COLO829 (cell line): ENCODE measurements around the gene DCC.

Experiments used
- DNase-seq: peaks from one replicate; pipeline ENCODE4 v3.0.0; 2012; ENCODE audit warnings: low spot score

DCC gene

GRCh38 chr18:52605345-52605744 is 265.3 kb downstream of the DCC start:
- DNase-seq: no peak

- no peak for DNase-seq
Observed at GRCh38 chr18:52607985-52608384, 268.0 kb downstream of the DCC start.

DNA sequence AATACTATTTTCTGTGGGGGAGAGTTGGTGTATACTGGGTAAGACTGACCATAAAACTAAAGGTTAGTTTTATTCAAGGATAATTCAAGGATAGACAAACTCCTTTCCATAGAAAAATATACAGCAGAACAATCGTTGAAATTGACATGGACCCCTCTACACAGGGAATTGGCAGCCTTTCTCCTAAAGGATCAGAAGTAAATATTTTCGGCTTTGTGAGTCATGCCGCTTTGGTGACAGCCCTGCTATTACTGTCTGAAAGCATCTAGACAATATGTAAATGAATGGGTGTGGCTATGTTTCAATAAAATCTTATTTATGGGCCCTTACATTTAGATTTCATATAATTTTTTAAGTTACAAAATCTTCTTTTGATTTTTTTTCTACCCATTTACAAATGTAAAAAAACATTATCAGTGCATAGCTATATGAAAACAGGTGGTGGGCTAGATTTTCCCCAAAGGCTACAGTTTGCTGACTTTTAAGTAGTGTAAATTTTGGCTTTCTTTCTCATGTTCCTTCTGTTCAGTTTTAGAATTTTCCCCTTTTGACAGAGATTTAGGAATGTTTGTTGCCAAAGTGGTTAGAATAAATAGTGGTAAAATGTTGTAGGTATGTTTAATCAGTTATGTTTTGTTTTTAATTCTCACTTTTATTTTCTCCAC is 270.6 kb downstream of the DCC start:
- DNase-seq: no peak

DNA sequence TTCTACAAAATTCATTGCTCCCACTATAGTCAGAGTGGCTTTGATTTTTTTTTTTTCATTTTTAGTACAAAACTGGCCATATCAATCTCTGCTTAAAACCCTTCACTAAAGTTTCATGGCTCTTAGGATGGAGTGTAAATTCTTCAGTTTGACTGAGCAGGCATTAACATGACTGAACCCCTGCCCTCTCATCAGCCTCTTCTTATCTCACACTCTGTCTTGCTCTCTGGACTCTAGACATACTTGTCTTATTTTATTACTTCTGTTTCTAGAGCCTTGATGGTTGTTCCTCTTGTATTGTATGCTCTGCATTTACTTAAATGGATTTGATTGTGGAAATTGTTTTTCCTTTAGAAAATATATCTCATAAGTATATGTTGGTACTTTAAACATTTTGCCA is 272.4 kb downstream of the DCC start:
- no peak for DNase-seq

- no peak for DNase-seq
Observed at GRCh38 chr18:52615321-52615720, 275.3 kb downstream of the DCC start.

DNA sequence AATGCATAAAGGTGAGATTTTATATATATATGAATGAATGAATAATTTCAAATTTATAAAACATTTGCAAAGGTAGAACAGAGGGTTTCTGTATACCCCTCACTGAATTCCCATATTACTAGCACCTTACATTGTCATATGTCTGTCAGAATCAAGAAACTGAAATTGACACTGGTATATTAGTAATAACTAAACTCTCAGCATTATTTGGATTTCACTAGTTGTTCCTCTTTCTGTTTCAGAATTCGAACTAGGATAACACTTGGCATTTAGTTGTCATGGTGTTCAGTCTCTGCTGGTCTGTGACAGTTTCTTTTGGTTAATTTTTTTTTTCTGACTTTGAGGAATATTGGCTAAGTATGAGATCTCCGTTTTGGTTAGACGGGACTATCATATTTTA is 275.9 kb downstream of the DCC start:
- DNase-seq: no peak

DNA sequence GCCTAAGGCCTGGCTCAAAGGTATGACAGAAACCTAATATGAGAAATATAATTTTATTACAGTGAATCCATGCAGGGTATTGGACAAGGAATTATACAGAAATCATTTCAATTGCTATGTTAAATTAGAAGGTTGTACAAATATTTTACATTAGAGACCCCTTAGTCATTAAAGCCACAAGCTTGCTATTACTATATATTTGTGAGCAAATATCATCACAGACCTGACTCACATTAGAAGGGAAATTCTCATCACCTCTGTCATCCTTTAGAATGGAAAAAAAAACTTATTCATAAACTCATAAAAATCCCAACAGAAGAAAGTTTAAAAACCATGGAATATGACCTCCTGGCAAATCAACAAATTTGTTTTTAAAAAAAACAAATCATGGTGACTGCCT is 277.9 kb downstream of the DCC start:
- no peak for DNase-seq

DNA sequence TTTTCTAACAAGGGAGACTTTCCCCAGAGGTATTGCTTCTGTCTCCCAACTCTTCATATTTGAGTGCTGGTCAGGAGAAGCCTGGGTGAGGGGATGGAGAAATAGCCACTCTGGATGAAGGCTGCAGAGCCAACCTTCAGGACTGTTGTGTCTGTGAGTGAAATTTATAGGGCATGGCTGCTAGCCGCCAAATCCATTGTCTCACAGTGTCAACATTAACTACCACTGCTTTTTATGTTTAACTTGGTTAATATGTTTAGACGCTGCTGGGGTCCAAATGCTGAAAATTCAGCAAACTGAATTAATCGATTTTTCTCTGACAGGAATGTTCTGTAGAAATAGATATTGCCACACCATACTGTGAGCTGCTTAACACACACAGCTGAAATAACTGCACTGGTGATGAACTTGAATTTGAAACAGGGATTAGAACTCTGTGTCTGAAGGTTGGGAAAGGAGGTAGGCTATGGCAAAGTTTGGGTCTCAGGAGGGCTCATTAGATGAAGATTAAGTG is 281.0 kb downstream of the DCC start:
- no peak for DNase-seq

DNA sequence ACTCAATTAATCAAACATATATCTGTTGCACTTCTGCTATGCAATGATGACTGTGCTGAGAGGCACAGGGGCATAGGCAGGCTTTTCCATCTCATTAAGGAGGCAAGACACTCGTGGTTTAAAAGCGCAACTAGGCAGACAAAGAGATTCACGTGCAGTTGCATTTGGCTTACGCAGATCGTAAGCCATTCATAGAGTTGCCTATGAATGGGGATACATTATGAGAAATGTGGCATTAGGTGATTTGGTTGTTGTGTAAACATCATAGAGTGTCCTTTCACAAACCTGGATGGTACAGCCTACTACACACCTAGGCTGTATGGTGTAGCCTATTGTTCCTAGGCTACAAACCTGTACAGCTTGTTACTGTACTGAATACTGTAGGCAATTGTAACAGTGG is 284.7 kb downstream of the DCC start:
- DNase-seq: no peak

DNA sequence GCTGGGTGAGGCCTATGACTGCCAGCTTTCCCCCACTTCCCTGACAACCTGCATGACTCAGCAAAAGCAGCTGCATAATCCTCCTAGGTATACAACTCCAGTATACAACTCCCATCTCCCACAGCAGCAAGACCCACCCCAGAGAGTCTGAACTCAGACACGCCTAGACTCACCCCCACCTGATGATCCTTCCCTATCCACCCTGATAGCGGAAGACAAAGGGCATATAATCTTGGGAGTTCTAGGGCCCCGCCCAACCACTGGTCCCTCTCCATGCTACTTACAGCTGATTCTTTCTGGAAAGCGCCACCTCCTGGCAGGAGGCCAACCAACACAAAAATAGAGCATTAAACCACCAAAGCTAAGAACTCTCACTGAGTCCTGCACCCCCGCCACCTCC is 296.5 kb downstream of the DCC start:
- DNase-seq: no peak

GRCh38 chr18:52648201-52648600 is 308.2 kb downstream of the DCC start:
- no peak for DNase-seq

- DNase-seq: no peak
Observed at GRCh38 chr18:52652391-52652790, 312.4 kb downstream of the DCC start.

DNA sequence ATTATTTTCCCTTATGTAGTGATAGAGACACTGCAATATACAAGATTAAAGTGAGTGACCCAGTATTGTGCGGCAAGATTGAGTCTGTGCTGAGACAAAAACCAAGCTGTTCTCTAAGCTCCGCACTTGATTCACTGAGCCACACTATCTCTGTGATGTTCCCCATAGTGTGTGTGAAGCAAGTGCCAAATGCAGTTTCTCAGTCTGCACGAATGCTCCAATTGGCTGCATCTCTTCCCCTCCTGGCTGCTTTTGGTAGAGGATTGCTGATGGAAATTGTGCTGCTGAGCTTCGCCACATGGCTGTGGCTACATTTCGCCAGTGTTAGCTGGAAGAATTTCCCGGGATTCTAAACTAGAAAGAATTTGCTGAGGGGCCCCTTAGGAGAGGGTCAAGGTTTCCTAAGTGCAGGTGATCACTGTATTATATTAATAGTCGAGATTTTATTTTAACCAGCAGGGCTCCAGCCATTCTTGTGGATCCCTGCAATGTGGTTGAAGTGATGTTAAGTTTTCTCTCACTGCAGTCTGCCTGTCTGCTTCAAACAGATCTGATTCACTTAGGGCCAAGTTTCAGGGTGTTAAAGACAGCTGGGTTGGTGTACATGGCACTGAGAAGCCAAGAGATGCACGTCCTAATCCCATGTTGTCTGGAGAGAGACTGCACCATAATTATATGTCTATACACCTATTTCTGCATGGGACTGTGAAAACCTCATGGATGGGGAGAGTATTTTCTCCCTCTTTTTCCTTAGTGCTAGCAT is 317.2 kb downstream of the DCC start:
- no peak for DNase-seq

- DNase-seq: no peak
Observed at GRCh38 chr18:52667463-52668065, 327.6 kb downstream of the DCC start.

DNA sequence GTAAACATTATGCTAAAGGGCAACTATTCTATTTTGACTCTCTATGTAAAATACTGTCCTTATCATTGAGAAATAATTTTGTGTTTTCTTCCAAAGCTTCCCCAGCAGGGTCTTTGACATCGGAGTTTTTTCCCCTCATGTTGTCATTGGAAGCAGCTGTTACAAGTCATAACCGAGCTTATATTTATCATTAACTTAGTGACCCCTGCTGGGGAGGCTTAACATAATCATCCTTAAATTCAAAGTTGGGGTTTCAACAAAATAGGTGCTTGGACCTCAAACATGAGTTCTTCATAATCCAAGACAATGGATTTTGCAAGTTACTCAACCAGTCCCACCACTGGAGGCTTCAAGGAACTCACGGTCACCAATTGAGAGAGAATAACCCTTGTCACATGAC is 330.9 kb downstream of the DCC start:
- no peak for DNase-seq

DNA sequence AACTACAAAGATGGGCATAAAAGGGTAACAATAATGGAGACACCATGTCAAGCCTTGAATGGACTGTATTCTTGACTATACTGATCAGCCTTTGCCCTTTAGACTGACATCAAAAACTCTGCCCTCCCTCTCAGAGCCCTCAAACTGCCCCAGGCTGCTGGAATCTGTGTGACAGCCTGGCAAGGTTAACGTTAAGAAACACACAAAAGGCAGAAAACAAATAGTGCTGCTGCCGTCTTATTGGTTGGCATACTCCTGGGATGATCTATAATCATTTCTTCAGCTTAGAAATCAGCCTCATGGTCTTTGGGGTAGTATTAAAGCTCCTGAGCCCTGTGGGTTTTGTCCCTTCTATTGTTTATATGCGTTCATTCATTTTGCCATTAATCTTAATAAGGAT is 338.0 kb downstream of the DCC start:
- DNase-seq: no peak

DNA sequence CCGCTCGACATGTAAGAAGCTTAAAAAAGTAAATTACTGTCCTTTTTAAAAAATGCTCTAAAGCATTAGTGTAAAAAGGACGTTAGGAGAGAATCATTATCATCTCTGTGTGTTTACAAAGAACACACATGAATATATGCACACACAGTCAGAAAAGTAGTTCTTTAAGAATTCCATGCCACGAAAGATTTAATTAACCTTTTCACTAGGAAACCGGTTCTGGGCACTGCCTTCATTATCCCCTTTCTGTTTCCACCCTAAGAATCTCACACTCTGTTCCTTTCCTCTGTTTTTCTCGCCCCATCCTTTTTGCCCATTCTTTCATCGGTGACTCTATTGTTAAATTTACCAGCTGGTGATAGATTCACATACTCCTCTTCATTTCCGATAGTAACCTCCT is 338.6 kb downstream of the DCC start:
- no peak for DNase-seq

GRCh38 chr18:52679354-52679753 is 339.4 kb downstream of the DCC start:
- no peak for DNase-seq

- no peak for DNase-seq
Observed at GRCh38 chr18:52682260-52682659, 342.3 kb downstream of the DCC start.

DNA sequence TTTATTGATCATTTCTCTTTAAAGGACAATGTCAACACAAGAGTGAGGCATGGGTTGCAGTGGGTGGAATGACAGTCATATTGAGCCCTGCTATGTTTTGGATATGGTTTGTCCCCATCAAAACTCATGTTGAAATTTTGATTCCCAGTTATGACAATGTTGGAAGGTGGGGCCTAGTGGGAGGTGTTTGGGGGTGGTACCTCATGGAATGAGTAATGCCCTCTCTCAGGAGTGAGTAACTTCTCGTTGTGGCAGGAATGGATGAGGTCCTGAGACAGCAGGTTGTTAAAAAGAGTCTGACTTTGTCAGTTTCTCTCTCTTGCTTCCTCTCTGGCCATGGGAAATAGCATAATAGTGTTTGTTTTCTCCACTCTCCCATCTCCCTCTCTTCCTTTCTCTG is 345.3 kb downstream of the DCC start:
- no peak for DNase-seq

GRCh38 chr18:52691841-52692240 is 351.8 kb downstream of the DCC start:
- DNase-seq: no peak

GRCh38 chr18:52694804-52695203 is 354.8 kb downstream of the DCC start:
- DNase-seq: no peak

DNA sequence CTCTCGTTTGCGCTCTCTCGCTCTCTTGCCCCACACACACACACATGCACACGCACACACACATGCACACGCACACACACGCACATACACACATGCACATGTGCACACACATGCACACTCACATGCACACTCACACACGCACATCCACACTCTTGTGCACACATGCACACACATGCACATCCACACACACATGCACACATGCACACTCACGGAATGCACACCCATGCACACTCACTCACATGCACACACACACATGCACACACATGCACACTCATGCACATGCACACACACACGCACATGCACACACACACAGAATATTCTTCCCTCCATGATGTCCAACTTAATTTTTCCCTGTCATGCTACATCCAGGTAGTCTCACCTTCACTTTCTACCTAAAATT is 360.1 kb downstream of the DCC start:
- DNase-seq: no peak
